Activated CD4-positive, alpha-beta T cell treated with anti-CD3 and anti-CD28 coated beads for 36 hours (primary cell): ENCODE results near the gene ROR1. TPM values are rescaled to one million over a fixed set of nuclear protein-coding genes. Genes with fewer than 3 reads are reported as not detected.

ENCODE experiments used
- ATAC-seq: fragments of 200-7000 bp; cut with Tn5 transposase; one replicate; pipeline ENCODE4 v1.10.0; 2021; ENCODE audit warnings: mild to moderate bottlenecking, moderate library complexity
- CTCF ChIA-PET: fragments of 350-600 bp; sonication (Branson Sonifier 250); formaldehyde crosslinking; loops from one replicate; lab custom pipeline; 2021; ENCODE audit warnings: antibody characterized with exemption; lab: Charles Lee
- POLR2A ChIA-PET: fragments of 350-600 bp; sonication (Branson Sonifier 250); formaldehyde crosslinking; loops from one replicate; lab custom pipeline; 2021; ENCODE audit warnings: antibody characterized with exemption, inconsistent platforms; lab: Charles Lee
- DNase-seq: peaks from one replicate; pipeline ENCODE4 v3.0.0-alpha.2; 2020
- H3K27ac Mint-ChIP-seq: one replicate; pipeline ENCODE4 v1.8.0; 2021; ENCODE audit warnings: mixed read lengths
- H3K27me3 Mint-ChIP-seq: one replicate; pipeline ENCODE4 v1.8.0; 2021; ENCODE audit warnings: mixed read lengths
- H3K36me3 Mint-ChIP-seq: one replicate; pipeline ENCODE4 v1.8.0; 2021; ENCODE audit warnings: low read depth, mixed read lengths
- H3K4me1 Mint-ChIP-seq: one replicate; pipeline ENCODE4 v1.8.0; 2021; ENCODE audit warnings: mixed read lengths
- H3K4me3 Mint-ChIP-seq: one replicate; pipeline ENCODE4 v1.8.0; 2021; ENCODE audit warnings: mild to moderate bottlenecking, moderate library complexity, mixed read lengths
- H3K9me3 Mint-ChIP-seq: one replicate; pipeline ENCODE4 v1.8.0; 2021; ENCODE audit warnings: low read depth, mixed read lengths
- intact Hi-C, 2 experiments: fragments of 100-400 bp; cut with DNase I in 1 of 2; cut with micrococcal nuclease in 1 of 2; formaldehyde crosslinking; loops; one replicate each; pipeline versions ENCODE4 v1.14.2 to v1.15.1; 2022 to 2024; cut with DNase I, micrococcal nuclease
- total RNA-seq, 2 experiments: library from RNA; stranded (reverse); gene quantifications; one replicate each; pipeline ENCODE4 v1.2.3, GENCODE V29; 2021

ROR1 gene
- total RNA-seq, 2 experiments from 2014 or later = 0.21 TPM; not detected in 1

DNA sequence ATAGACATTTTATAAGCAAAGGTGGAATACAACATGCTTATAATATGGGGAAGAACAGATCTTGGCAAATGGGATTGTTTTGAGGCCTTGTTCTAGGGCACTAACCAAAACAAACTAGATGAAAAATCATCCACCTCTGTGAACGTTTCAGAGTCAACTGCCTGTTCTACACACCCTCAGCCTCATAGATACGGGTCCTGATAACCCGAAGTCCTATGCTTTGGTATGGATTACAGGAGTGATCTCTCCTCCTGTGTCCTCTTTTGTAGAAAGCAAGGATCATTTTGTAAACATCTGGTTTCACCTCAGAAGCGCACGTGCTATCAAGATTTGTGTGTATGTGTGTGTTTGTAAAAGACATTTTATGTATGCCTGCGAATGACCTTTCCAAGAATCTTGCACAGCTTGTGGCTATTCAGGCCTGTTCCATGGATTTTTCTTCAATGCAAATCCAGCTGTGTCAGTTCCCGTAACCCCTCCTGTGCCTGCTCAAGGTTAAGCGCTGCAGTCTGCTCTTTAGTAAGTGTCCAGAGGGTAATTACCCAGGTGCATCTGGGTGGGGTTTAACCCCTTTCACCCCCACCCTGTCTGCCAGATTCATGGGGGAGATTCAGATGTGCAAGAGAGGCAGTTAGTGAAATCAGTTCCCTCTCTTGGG, 132.4 kb downstream of the ROR1 start:
- H3K9me3 Mint-ChIP-seq = no peaks in the 10 kb centered on the region
- ATAC-seq (no peak), DNase-seq (no peak)
- ChIA-PET CTCF (no interaction called here), POLR2A (no interaction called here)
- no peak overlapping the region for H3K4me3 Mint-ChIP-seq
- H3K36me3 Mint-ChIP-seq = no peaks in the 10 kb centered on the region
- no peak overlapping the region for H3K27ac Mint-ChIP-seq
- intact Hi-C loops = no loop called here
- H3K4me1 Mint-ChIP-seq = no peaks in the 10 kb centered on the region
- H3K27me3 Mint-ChIP-seq = no peaks in the 10 kb centered on the region

DNA sequence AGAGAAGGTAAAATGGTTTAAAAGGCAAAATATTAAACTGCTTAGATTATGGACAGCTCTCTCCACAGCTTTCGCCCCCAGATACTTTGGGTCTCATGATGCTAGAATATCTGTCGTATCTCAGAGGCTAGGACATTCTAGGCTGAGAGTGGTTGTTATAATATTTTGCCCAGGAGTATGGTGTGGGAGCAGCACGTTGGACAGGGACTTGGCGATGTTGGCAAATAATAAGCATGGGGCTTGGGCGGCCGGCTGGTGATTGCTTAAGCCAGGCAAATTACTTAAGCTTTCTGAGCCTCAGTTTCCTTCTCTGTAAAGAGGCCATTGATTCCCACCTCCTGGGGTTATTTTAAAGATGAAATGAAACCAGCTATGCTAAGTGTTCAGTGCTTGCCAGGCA, 133.2 kb downstream of the ROR1 start:
- Mint-ChIP-seq H3K27ac (no peak overlapping the region), H3K36me3 (no peaks in the 10 kb centered on the region), H3K4me3 (no peak overlapping the region), H3K4me1 (no peaks in the 10 kb centered on the region), H3K27me3 (no peaks in the 10 kb centered on the region), H3K9me3 (no peaks in the 10 kb centered on the region)
- no peak for DNase-seq
- ChIA-PET CTCF (no interaction called here), POLR2A (no interaction called here)
- intact Hi-C loops = no loop called here
- ATAC-seq = no peak

DNA sequence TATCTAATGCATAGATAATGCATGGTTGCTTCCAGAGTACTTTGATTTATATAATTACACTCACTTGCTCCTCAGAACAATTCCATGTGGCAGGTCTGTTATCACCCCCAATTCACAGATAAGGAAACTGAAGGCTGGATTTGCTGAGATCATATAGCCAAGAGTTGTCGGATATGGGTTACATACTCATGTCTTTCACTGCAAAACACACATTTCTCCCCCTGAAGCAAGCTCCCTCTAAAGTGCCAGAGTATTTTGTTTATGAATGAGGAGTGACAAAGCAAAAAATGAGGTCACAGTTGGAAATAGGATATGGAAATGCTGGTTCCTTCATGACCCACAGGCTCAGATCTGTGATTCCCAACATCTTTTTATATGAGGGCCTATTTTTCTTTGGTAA, 134.2 kb downstream of the ROR1 start:
- intact Hi-C loops = no loop called here
- H3K9me3 Mint-ChIP-seq = no peaks in the 10 kb centered on the region
- no peak for DNase-seq
- H3K27me3 Mint-ChIP-seq = no peaks in the 10 kb centered on the region
- CTCF ChIA-PET = no interaction called here
- H3K36me3 Mint-ChIP-seq = no peaks in the 10 kb centered on the region
- POLR2A ChIA-PET = no interaction called here
- no peak overlapping the region for H3K27ac Mint-ChIP-seq
- no peak overlapping the region for H3K4me3 Mint-ChIP-seq
- H3K4me1 Mint-ChIP-seq = no peaks in the 10 kb centered on the region
- no peak for ATAC-seq

DNA sequence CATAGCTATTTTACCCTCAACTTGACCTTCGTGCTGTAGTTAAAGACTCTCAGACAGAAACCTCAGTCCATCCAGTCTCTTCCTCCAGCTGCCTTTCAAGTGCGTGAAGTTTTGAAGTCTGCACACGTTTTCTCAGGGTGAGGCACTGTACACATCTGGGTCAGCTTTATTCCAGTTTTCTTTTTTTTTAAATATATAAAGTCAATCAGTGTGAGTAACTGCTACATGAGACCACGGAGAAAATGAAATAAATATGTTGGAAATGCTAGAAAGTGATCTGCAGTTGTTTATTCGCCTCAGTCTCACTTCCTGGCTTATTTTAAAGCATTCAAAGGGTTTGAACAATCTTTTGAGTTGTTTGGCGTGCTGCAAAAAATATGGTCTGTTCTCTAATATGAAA, 135.7 kb downstream of the ROR1 start:
- Mint-ChIP-seq H3K27me3 (no peaks in the 10 kb centered on the region), H3K36me3 (no peaks in the 10 kb centered on the region), H3K27ac (no peak overlapping the region), H3K4me1 (no peaks in the 10 kb centered on the region), H3K4me3 (no peak overlapping the region), H3K9me3 (no peaks in the 10 kb centered on the region)
- CTCF ChIA-PET = interaction anchor here (0.7 kb wide), 1 partner anchor 522 kb away, joined by 3 read pairs; no protein-coding TSS in a partner anchor
- ATAC-seq = no peak
- DNase-seq = no peak
- POLR2A ChIA-PET = no interaction called here
- intact Hi-C loops = no loop called here

DNA sequence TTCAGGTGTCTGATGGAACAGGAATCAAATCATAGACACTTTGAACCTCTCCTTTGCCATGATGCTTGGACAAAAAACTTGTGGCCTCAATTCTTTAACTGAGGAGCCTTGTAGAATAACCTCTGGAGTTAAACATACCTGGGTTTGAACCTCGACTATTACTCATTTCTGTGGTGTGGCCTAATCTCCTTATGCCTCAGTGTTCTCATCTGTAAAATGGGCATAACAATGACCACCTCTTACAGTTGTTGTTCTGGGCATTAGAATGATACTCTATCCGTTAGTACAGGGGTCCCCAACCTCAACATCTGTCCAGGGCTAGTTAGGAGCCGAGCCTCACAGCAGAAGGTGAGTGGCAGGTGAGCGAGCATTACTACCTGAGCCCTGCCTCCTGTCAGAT, 137.2 kb downstream of the ROR1 start:
- intact Hi-C loops = loop anchor here in 1 of 2 experiments (10.0 kb wide), 2 partner anchors 224 to 296 kb away; no protein-coding TSS in a partner anchor
- H3K4me3 Mint-ChIP-seq = no peak overlapping the region
- no peaks in the 10 kb centered on the region for H3K9me3 Mint-ChIP-seq
- ATAC-seq (no peak), DNase-seq (no peak)
- POLR2A ChIA-PET = no interaction called here
- CTCF ChIA-PET = no interaction called here
- H3K27ac Mint-ChIP-seq = no peak overlapping the region
- H3K27me3 Mint-ChIP-seq = no peaks in the 10 kb centered on the region
- no peaks in the 10 kb centered on the region for H3K36me3 Mint-ChIP-seq
- no peaks in the 10 kb centered on the region for H3K4me1 Mint-ChIP-seq

DNA sequence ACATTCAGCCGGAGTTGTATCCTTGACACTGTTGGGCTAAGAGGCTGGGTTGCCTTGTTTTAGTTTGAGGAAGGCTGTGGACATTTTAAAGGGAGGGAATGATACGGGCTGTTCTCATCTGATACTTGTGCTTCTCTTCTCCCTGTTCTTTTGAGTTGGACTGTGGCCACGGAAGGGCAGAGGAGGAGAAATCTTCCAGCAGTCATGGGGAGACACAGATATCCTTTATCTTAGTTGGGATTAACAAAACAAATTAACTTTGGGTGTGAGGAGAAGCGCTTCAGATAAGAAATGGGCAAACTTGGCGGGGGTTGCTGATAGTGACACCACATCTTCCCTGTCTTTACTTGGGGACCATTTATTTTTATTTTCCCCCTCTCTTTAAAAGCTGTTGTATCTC, 138.8 kb downstream of the ROR1 start:
- ChIA-PET CTCF (interaction anchor here (0.9 kb wide), 1 partner anchor 9 kb away, joined by 3 read pairs; no protein-coding TSS in a partner anchor), POLR2A (no interaction called here)
- Mint-ChIP-seq H3K36me3 (no peaks in the 10 kb centered on the region), H3K27me3 (no peaks in the 10 kb centered on the region), H3K4me3 (no peak overlapping the region), H3K27ac (no peak overlapping the region), H3K9me3 (no peaks in the 10 kb centered on the region), H3K4me1 (no peaks in the 10 kb centered on the region)
- ATAC-seq (no peak), DNase-seq (no peak)
- intact Hi-C loops = loop anchor here in 1 of 2 experiments (10.0 kb wide), 2 partner anchors 222 to 298 kb away; no protein-coding TSS in a partner anchor

DNA sequence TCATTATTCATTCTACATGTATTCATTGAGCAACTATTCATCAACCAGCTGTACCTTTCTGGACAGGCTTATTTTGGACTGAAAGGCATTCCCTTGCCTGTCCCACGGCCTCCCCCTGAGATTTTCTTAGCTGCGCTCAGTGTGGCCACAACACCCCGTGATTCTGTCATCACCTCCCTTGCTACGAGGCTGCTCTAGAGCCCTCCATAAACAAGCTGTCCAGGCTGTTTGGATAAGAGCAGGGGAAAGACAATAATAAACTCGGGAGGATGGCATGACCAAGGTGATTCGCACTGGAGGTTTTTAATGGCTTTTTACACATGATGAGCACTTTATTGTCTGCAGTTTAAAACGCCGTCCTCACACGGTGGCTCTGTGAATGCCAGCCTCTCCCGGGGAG, 139.7 kb downstream of the ROR1 start:
- no peaks in the 10 kb centered on the region for H3K4me1 Mint-ChIP-seq
- H3K36me3 Mint-ChIP-seq = no peaks in the 10 kb centered on the region
- intact Hi-C loops = loop anchor here in 1 of 2 experiments (10.0 kb wide), 2 partner anchors 221 to 299 kb away; no protein-coding TSS in a partner anchor
- ChIA-PET CTCF (interaction anchor here (0.6 to 1.6 kb wide), 2 partner anchors 22 to 341 kb away, joined by 3 to 5 read pairs; no protein-coding TSS in a partner anchor), POLR2A (no interaction called here)
- ATAC-seq = no peak
- no peak for DNase-seq
- H3K27me3 Mint-ChIP-seq = no peaks in the 10 kb centered on the region
- H3K27ac Mint-ChIP-seq = no peak overlapping the region
- no peaks in the 10 kb centered on the region for H3K9me3 Mint-ChIP-seq
- no peak overlapping the region for H3K4me3 Mint-ChIP-seq

DNA sequence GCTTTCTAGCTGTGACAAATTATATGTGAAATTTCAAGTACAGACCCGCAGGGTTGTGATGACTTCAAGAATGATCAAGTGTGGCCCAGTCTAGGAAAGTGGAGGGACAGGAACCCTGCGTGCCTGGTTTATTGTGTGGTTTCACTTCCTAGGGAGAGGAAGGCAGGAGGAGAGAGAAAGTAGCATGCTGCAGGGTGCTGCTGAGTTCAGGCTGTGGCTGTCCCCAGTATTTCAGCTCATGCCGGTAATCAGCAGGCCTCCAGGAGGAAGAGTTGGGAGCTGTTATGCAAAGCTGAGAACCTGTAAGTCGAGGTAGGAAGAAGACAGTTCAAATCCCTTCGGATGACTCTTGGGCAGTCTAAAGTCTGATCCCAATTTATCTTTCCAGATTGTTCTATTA, 140.4 kb downstream of the ROR1 start:
- H3K4me3 Mint-ChIP-seq = no peak overlapping the region
- no peaks in the 10 kb centered on the region for H3K36me3 Mint-ChIP-seq
- H3K27me3 Mint-ChIP-seq = no peaks in the 10 kb centered on the region
- no peak overlapping the region for H3K27ac Mint-ChIP-seq
- H3K9me3 Mint-ChIP-seq = no peaks in the 10 kb centered on the region
- DNase-seq = no peak
- H3K4me1 Mint-ChIP-seq = no peaks in the 10 kb centered on the region
- no peak for ATAC-seq
- intact Hi-C loops = loop anchor here in 1 of 2 experiments (10.0 kb wide), 2 partner anchors 221 to 299 kb away; no protein-coding TSS in a partner anchor
- ChIA-PET CTCF (interaction anchor here (0.6 to 1.8 kb wide), 5 partner anchors 21 to 341 kb away, joined by 3 to 7 read pairs (median 3); no protein-coding TSS in a partner anchor), POLR2A (no interaction called here)

DNA sequence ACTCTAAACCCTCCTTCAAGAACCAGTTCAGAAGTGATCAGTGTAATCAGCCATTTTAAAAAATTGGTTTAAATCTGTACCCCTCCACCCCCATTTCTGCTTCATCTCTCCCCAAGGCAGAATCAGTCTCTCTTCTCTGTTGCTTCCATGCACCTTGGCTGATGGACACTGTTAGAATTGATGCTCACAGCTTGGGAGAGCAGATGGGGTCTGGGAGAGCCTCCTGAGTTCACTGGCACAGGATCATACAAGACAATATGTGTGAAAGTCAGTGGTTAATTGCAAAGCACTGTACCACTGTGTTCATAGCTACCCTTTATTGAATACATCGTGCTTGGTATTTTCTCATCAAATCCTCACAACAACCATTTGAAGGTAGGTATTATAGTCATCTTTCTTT, 140.9 kb downstream of the ROR1 start:
- intact Hi-C loops = loop anchor here (1.0 to 10.0 kb wide), 7 partner anchors 220 to 328 kb away; no protein-coding TSS in a partner anchor
- H3K4me3 Mint-ChIP-seq = no peak overlapping the region
- ChIA-PET POLR2A (no interaction called here), CTCF (interaction anchor here (0.9 to 1.8 kb wide), 3 partner anchors 21 to 223 kb away, joined by 3 to 7 read pairs (median 5); no protein-coding TSS in a partner anchor)
- no peaks in the 10 kb centered on the region for H3K27me3 Mint-ChIP-seq
- no peaks in the 10 kb centered on the region for H3K9me3 Mint-ChIP-seq
- no peaks in the 10 kb centered on the region for H3K36me3 Mint-ChIP-seq
- H3K27ac Mint-ChIP-seq = no peak overlapping the region
- ATAC-seq (no peak), DNase-seq (no peak)
- no peaks in the 10 kb centered on the region for H3K4me1 Mint-ChIP-seq

DNA sequence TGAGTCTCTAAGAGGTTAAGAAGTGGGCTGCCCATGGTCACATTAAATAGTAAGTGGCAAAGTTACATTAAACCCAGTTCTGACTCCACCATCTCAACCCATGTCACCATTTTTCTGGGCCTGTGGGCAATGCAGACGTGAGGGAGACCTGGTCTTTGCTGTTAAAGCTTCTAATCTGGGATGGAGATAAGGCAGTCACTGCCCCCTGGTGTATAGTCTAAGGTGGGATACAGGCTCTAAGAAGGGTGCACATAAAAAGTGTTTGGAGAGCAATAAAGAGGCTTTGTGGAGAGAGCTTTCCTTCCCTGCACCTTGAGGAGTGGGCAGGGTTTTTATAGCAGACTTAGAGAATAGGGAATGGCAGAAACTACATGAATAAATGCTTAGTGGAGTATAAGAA, 141.3 kb downstream of the ROR1 start:
- H3K27me3 Mint-ChIP-seq = no peaks in the 10 kb centered on the region
- H3K36me3 Mint-ChIP-seq = no peaks in the 10 kb centered on the region
- intact Hi-C loops = loop anchor here (1.0 to 10.0 kb wide), 7 partner anchors 220 to 327 kb away; no protein-coding TSS in a partner anchor
- ATAC-seq (no peak), DNase-seq (no peak)
- no peak overlapping the region for H3K4me3 Mint-ChIP-seq
- CTCF ChIA-PET = interaction anchor here (1.8 kb wide), 1 partner anchor 223 kb away, joined by 7 read pairs; no protein-coding TSS in a partner anchor
- H3K4me1 Mint-ChIP-seq = no peaks in the 10 kb centered on the region
- no peak overlapping the region for H3K27ac Mint-ChIP-seq
- no peaks in the 10 kb centered on the region for H3K9me3 Mint-ChIP-seq
- POLR2A ChIA-PET = no interaction called here

DNA sequence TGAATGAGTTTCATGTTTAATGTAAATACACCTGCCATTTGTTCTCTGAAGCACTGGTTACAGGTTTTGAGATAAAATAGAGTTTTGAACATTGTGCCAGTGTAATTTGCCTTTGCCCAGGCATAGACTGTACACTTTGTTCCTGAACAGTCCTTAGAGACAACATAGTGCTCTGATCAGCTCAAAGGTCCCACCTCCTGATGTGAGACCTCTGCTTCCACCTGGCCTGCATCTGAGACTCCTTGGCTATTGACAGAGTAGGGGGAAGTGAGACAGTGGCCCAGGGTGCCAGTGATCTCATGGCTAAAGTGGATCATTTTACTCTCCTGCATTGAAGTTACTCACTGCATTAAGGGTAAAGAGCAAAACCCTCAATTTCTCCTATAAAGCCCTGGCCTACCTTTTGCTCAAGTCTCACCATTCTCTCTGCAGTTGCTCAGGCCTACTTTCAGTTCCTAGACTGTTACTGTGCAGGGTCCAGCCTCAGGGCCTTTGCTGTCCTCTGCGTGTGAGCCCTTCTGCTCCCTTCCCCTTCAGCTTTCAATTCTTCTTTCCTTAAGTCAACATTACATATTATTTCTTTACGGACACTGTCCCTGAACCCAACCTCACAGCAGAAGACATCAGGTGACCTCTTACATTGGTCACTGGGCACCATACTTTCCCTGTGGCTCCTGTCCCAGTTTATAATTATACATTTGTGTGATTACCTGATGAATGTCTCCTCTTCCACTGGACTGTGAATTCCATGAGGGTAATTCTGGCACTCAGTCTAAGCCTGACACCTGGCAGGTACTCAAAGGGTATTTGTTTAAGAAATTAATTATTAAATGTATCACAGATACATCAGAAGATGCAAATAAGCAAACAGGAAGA, 142.9 kb downstream of the ROR1 start:
- H3K27ac Mint-ChIP-seq = no peak overlapping the region
- CTCF ChIA-PET = interaction anchor here (1.4 to 2.5 kb wide), 2 partner anchors 19 to 225 kb away, joined by 5 to 7 read pairs; no protein-coding TSS in a partner anchor
- DNase-seq (no peak), ATAC-seq (no peak)
- no peaks in the 10 kb centered on the region for H3K9me3 Mint-ChIP-seq
- no peak overlapping the region for H3K4me3 Mint-ChIP-seq
- intact Hi-C loops = loop anchor here (5.0 to 10.0 kb wide), 6 partner anchors 218 to 326 kb away; no protein-coding TSS in a partner anchor
- H3K4me1 Mint-ChIP-seq = no peaks in the 10 kb centered on the region
- peaks cover 2% of the 10 kb centered on the region for H3K27me3 Mint-ChIP-seq
- no peaks in the 10 kb centered on the region for H3K36me3 Mint-ChIP-seq
- POLR2A ChIA-PET = no interaction called here
